ENCODE measurements around the gene PARP15. TPM values are rescaled to one million over a fixed set of nuclear protein-coding genes. Genes with fewer than 3 reads are reported as not detected.
"Not testable (repeated sequence)": the region's sequence is repeated elsewhere in the genome, so short reads cannot be mapped to it uniquely, and the experiment has no call there.

PARP15 gene
- total RNA-seq, 1 donor from 2014 or later, result 2.3 TPM

GRCh38 chr3:122665226-122665786 is 87.9 kb downstream of the PARP15 start:
- no peak for DNase-seq (ENCODE audit: low spot score)

- no peak for DNase-seq (ENCODE audit: low spot score)
Observed at GRCh38 chr3:122665881-122666280, 88.4 kb downstream of the PARP15 start.

- peak; percentile 42 for DNase-seq (ENCODE audit: low spot score)
Observed at GRCh38 chr3:122668930-122669730, 91.7 kb downstream of the PARP15 start.

- DNase-seq (ENCODE audit: low spot score), result no peak
Observed at GRCh38 chr3:122671553-122671952, 94.1 kb downstream of the PARP15 start.

GRCh38 chr3:122674339-122674738 is 96.9 kb downstream of the PARP15 start:
- DNase-seq (ENCODE audit: low spot score), result no peak

GRCh38 chr3:122676759-122677158 is 99.3 kb downstream of the PARP15 start:
- DNase-seq (ENCODE audit: low spot score), result no peak

- DNase-seq (ENCODE audit: low spot score), result no peak
Observed at GRCh38 chr3:122677216-122677615, 99.8 kb downstream of the PARP15 start.

- DNase-seq (ENCODE audit: low spot score), result no peak
Observed at GRCh38 chr3:122678506-122678905, 101.1 kb downstream of the PARP15 start.

- peak; percentile 86 for DNase-seq (ENCODE audit: low spot score)
Observed at GRCh38 chr3:122679085-122679881, 101.8 kb downstream of the PARP15 start.

- DNase-seq (ENCODE audit: low spot score), result no peak
Observed at GRCh38 chr3:122679882-122680474, 102.5 kb downstream of the PARP15 start.

- peak; percentile 77 for DNase-seq (ENCODE audit: low spot score)
Observed at GRCh38 chr3:122680475-122681283, 103.2 kb downstream of the PARP15 start, which contains the start of gene PARP14. Gene PARP14 (plus strand): TSS chr3:122680839. CDS start chr3:122680884, 45 bp downstream.

GRCh38 chr3:122681284-122681973 is 104.0 kb downstream of the PARP15 start:
- no peak for DNase-seq (ENCODE audit: low spot score)

- no peak for DNase-seq (ENCODE audit: low spot score)
Observed at GRCh38 chr3:122681974-122682409, 104.5 kb downstream of the PARP15 start.

- not testable (repeated sequence) for DNase-seq (ENCODE audit: low spot score)
Observed at GRCh38 chr3:122682778-122683411, 105.4 kb downstream of the PARP15 start.

- no peak for DNase-seq (ENCODE audit: low spot score)
Observed at GRCh38 chr3:122687298-122687697, 109.8 kb downstream of the PARP15 start.

Other genes starting within 250 kb of the PARP15 start
- 23.3 TPM for gene MIX23, start 194.4 kb upstream of the PARP15 start, total RNA-seq
- 83.0 TPM for gene FAM162A, start 193.5 kb upstream of the PARP15 start, total RNA-seq
- 6.5 TPM for gene WDR5B, start 161.6 kb upstream of the PARP15 start, total RNA-seq
- 55.2 TPM for gene KPNA1, start 62.7 kb upstream of the PARP15 start, total RNA-seq
- 29.6 TPM for gene PARP9, start 13.3 kb upstream of the PARP15 start, total RNA-seq
- 39.9 TPM for gene DTX3L, start 13.3 kb upstream of the PARP15 start, total RNA-seq
- gene PARP14, start 103.2 kb downstream of the PARP15 start, total RNA-seq, result 36.5 TPM
- 8.2 TPM for gene HSPBAP1, start 216.2 kb downstream of the PARP15 start, total RNA-seq
- gene SLC49A4, start 217.4 kb downstream of the PARP15 start, total RNA-seq, result 19.9 TPM